ENCODE results near the gene LEMD2.

LEMD2 gene

GRCh38 chr6:33771146-33772081 is 17.5 kb downstream of the LEMD2 start:
- Histone ChIP-seq H3K36me3 (ENCODE audit: control insufficient read depth in 2 of 2, insufficient read depth in 1 of 2, low read length in 2 of 2) (peaks cover 6 to 41% of the 10 kb centered on the region in 2 experiments; a peak in 2 of 3 replicates), H3K9me3 (ENCODE audit: control insufficient read depth, insufficient read depth, low read depth, low read length) (no peaks in the 10 kb centered on the region), H3K27ac (ENCODE audit: extremely low read depth, low read depth, low read length) (no peak overlapping the region), H3K4me3 (ENCODE audit: low read depth, low read length) (no peak overlapping the region), H3K4me1 (ENCODE audit: control insufficient read depth, insufficient read depth, low read length) (peaks cover 5% of the 10 kb centered on the region)
- ChIA-PET POLR2A (interaction anchor here (0.6 to 4.3 kb wide), 13 partner anchors 8 to 257 kb away, joined by 3 to 17 read pairs (median 4); partner anchors contain the start of genes LEMD2 and UQCC2), CTCF (interaction anchor here (0.5 to 8.8 kb wide), 59 partner anchors 9 to 982 kb away, joined by 3 to 149 read pairs (median 4); partner anchors contain the start of genes IP6K3, LEMD2 and UQCC2)
- no peak for TF ChIP-seq ZNF138 (tag by site-specific recombination; IDR thresholded peaks at IDR 0.05; ENCODE audit: borderline replicate concordance)
- TF ChIP-seq ATF2 (tag by site-specific recombination; IDR thresholded peaks at IDR 0.05; ENCODE audit: low read depth) = no peak
- no peak; the same call in 1 of the 2 replicates for TF ChIP-seq ZNF501 (tag by site-specific recombination; IDR thresholded peaks at IDR 0.05)
- TF ChIP-seq ZNF513 (tag by site-specific recombination; IDR thresholded peaks at IDR 0.05) = no peak
- no peak for TF ChIP-seq AEBP2 (tag by site-specific recombination; IDR thresholded peaks at IDR 0.05; ENCODE audit: borderline replicate concordance)
- no peak for TF ChIP-seq ZNF26 (tag by site-specific recombination; IDR thresholded peaks at IDR 0.05)
- no peak for TF ChIP-seq SP2 (tag by site-specific recombination; IDR thresholded peaks at IDR 0.05)
- no peak for TF ChIP-seq INSM2 (tag by site-specific recombination; IDR thresholded peaks at IDR 0.05)
- TF ChIP-seq ZNF2 (tag by site-specific recombination; IDR thresholded peaks at IDR 0.05) = no peak
- TF ChIP-seq ZNF302 (tag by site-specific recombination; IDR thresholded peaks at IDR 0.05; ENCODE audit: low read depth) = no peak
- no peak for TF ChIP-seq ZNF621 (tag by site-specific recombination; IDR thresholded peaks at IDR 0.05)
- no peak for TF ChIP-seq ZNF155 (tag by site-specific recombination; IDR thresholded peaks at IDR 0.05)
- no peak for TF ChIP-seq ZNF580 (tag by site-specific recombination; IDR thresholded peaks at IDR 0.05)
- no peak for TF ChIP-seq ZNF433 (tag by site-specific recombination; IDR thresholded peaks at IDR 0.05; ENCODE audit: low read depth)
- 0 out of 2 replicates have a peak, but pooled peaks have one; percentile 61 for TF ChIP-seq ZEB2 (tag by site-specific recombination; IDR thresholded peaks at IDR 0.05)
- no peak for TF ChIP-seq ZSCAN5A (tag by site-specific recombination; IDR thresholded peaks at IDR 0.05)
- no peak for TF ChIP-seq ZNF146 (tag by site-specific recombination; IDR thresholded peaks at IDR 0.05)
- TF ChIP-seq ZNF37A (tag by site-specific recombination; IDR thresholded peaks at IDR 0.05) = no peak
- TF ChIP-seq YY1 (tag by site-specific recombination; IDR thresholded peaks at IDR 0.05) = 0 out of 2 replicates have a peak, but pooled peaks have one; percentile 8
- no peak for TF ChIP-seq ZNF169 (tag by site-specific recombination; IDR thresholded peaks at IDR 0.05)
- no peak for TF ChIP-seq ZNF391 (tag by site-specific recombination; IDR thresholded peaks at IDR 0.05; ENCODE audit: borderline replicate concordance, low read depth)
- no peak for TF ChIP-seq ZNF677 (tag by site-specific recombination; IDR thresholded peaks at IDR 0.05)
- TF ChIP-seq ZBTB11 (tag by site-specific recombination; conservative IDR thresholded peaks at IDR 0.05; ENCODE audit: low read depth) = no peak

All from HEK293 (cell line).